Measurements from ENCODE around the gene KLHL13.
"Not testable (repeated sequence)": the region's sequence is repeated elsewhere in the genome, so short reads cannot be mapped to it uniquely, and the experiment has no call there.

The KLHL13 gene

DNA sequence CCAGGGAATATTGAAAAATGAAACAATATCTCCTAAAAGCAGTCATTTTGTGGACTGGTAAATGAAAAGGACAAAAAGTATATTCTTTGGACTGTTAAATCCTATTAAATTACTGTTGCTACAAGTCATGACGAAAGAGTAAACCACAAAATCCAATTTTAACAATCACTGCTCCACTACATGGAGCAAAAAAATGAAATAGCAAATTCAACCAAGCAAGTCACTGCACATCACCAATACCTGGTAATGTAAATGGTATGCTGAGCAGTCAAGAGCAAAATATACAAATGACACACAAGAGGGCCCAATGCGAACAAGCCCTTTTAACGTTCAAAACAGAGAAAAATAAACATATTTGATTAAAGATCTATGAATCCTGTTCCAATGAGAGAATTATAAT lies 126.2 kb downstream of the KLHL13 start:
- DNase-seq (ENCODE audit: low read depth) = no peak

- no peak for DNase-seq (ENCODE audit: low read depth)
These were observed 127.1 kb downstream of the KLHL13 start for GRCh38 chrX:117989512-117989911.

- DNase-seq (ENCODE audit: low read depth) = no peak
These were observed 129.2 kb downstream of the KLHL13 start for GRCh38 chrX:117987373-117987772.

- no peak for DNase-seq (ENCODE audit: low read depth)
These were observed 131.4 kb downstream of the KLHL13 start for GRCh38 chrX:117985241-117985640.

DNA sequence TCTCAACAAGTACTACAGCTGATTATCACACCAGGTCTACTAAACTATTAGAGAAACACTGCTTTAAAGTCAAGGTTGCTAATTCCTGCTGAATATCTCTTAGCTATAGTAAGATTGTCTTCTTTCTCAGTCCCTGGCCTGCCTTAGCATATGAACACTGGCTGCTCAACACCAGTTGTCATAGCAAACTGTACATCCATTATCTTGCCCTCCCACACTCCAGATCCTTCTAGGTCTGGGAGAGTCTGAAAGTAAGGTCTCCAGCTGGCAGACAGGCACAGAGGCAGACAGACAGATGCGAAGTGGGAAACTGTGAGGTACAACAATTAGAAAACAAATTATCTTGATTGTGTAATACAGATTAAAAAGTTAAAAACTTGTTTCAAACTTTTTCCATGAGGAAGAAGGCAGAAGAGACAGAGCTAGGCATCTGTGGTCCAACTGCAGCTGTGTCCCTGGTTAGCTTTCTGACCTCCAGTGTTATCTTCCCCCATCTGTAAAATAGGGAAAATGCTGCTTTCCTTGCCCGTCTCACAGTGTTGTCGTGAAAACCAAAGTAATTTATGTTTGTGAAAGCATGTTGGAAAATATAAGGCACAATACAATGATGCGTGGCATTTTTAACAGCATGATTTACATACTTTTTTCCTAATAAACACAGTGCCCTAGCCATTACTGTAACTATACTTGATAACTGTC lies 133.8 kb downstream of the KLHL13 start:
- DNase-seq (ENCODE audit: low read depth) = no peak

GRCh38 chrX:117978402-117978801 lies 138.2 kb downstream of the KLHL13 start:
- no peak for DNase-seq (ENCODE audit: low read depth)

DNA sequence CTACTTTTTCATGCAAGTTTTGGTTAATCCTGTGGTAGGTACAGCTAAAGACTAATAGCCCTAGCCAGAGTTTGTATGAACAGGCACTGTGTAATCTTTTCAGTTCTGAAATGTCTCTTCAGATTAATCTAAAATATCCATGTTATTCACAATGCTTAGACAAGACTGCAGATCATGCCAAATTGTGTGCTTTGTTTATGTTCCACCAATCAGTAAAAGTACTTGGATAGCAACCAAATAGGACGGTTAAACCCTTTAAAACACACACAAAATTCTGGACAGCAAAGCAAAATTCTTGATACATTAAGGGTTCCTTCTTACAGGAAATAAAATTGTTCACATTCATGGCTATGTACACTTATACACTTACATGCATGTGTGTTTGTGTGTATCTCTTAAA lies 139.1 kb downstream of the KLHL13 start:
- no peak for DNase-seq (ENCODE audit: low read depth)

DNA sequence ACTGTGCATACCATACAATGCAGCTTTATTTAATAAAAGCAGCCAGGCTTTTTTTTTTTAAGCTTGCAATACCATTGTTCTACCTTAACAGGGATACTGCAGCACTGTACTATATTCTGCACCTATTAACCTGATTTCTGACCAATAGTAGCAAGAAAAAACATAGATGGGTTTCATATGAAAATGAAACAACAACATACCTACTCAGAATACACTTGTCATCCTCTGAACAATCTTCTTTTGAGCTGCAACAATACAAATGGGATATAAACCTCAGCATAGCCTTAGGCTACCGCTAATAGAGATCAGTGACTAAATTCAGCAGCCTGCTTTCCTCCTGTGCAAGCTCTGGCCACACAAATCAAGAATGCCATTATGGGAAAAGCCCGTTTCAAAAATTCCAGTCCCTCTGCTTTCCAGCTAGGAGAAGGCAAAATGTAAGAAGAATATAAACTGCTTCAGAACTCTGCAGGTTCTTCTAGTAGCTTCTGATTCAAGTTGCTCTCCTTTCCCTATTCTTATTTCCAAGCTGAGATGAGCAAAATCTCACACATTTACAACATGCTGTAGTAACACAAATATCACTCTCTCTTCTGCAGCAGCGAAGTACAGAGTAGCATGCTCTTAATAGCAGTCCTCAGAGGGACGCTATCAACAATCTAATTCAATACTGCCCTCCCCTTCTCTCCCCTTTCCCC lies 143.4 kb downstream of the KLHL13 start:
- DNase-seq (ENCODE audit: low read depth) = no peak

GRCh38 chrX:117972711-117973109 lies 143.9 kb downstream of the KLHL13 start:
- DNase-seq (ENCODE audit: low read depth) = no peak

- no peak for DNase-seq (ENCODE audit: low read depth)
These were observed 146.8 kb downstream of the KLHL13 start for GRCh38 chrX:117969782-117970181.

DNA sequence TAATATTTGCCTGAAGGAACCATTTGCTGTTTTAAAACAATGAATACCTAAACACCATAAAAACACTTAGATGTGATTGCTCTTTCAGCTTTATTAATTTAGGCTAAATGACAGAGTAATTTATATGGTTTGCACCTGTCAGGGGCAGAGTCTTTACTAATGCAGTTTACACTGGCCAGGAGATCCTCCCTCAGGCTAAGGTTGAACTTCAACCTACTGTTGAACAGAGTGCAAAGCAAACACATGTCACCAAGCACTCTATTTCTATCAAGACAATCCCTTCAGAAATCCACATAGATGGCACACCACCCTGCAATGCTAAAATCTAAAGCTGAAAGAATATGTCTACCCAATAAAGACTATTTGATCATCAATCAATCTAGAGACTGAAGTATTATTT lies 147.3 kb downstream of the KLHL13 start:
- DNase-seq (ENCODE audit: low read depth) = no peak

DNA sequence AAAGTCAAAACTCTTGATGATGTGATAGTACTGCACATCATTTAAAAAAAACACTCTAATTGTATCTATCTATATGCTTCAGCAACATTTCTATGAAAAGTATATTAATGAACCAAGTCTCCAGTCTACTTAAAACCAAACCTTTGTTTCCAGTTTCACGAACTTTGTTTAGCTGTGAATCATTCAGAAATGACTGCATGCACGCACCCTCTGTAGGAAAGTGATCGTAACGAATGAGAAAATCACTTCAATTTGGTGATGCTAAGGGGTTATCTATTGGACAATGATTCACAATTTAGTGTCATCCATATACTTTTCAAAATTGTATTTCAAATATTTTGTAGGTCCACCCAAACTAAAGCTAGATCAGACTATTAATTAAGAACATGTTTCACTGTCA lies 157.6 kb downstream of the KLHL13 start:
- no peak for DNase-seq (ENCODE audit: low read depth)

GRCh38 chrX:117957128-117957527 lies 159.5 kb downstream of the KLHL13 start:
- DNase-seq (ENCODE audit: low read depth) = no peak

- DNase-seq (ENCODE audit: low read depth) = not testable (repeated sequence)
These were observed 177.3 kb downstream of the KLHL13 start for GRCh38 chrX:117939296-117939695.

DNA sequence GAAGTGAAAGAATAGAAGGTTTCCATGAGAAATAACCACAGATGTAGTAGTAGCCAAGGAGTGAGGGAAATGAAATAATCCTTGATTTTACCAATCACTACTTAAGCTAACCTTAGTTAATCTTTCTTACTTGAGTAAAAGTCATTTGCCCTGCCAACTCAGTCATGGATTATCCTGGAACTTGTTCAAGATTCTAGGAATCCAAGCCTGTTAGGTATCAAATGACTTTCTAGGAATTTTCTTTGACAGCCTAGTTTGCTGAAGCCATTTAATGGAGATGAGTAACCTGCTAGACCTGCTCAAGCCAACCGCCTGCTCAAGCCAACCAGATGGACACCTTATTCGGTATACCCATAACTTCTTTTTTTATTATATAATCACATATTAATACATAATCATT lies 180.5 kb downstream of the KLHL13 start:
- no peak for DNase-seq (ENCODE audit: low read depth)

GRCh38 chrX:117930116-117930515 lies 186.5 kb downstream of the KLHL13 start:
- DNase-seq (ENCODE audit: low read depth) = not testable (repeated sequence)

GRCh38 chrX:117919755-117920154 lies 196.9 kb downstream of the KLHL13 start:
- DNase-seq (ENCODE audit: low read depth) = no peak

DNA sequence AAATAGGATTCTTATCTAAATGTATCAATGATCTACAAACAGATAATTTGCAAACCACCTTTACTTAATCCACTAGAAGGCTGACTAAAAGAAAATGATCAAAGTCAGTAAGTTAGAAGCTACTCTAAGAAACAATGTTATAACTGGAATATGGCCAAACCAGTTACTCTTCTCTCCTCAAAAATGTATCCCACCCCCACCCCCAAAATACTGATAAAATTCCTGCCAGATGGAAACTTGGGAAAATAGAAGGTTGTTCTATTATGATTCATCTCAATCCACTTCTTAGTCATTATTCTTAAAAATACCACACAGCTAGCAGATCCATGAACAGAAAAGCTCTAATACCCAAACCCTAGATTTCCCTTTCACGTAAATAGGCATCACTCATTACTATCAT lies 206.4 kb downstream of the KLHL13 start:
- DNase-seq (ENCODE audit: low read depth) = no peak

DNA sequence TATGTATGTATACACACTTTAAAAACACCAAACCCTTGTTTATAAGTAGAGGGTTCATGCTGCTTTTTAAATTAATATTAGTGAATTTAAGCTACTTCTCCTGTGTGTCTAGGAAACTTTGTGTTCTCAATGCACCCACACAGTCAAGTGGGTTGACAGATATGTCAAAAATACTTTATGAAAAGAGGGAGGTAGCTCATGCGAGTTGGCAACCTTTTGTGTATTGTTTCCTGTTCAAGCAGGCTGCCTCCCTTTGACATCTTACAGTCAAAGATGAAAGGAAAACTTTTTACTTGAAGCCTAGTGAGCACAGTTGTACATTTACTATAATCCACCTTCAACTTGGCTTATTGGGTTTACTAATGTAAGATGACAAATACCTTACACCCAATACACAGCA lies 218.4 kb downstream of the KLHL13 start:
- no peak for DNase-seq (ENCODE audit: low read depth)

- DNase-seq (ENCODE audit: low read depth) = no peak
These were observed 221.2 kb downstream of the KLHL13 start for GRCh38 chrX:117895418-117895817.

DNA sequence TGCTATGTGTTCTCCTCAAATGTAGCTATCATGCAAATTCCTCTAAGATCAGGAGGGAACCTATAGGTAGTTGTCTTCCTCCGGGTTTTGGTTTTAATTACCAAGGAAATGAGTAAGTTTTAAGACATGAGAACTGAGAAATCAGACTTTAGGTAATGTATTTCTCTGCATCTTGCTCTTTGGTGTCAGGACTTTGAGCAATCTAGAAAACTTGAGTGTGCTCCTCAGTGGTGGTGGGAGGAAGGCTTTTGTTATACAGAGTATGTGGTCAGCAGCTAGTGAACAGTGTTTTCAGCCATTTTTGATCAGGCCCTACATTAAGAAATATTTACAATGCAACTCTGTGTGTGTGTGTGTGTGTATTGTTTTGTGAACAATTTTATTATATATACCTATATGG lies 224.1 kb downstream of the KLHL13 start:
- no peak for DNase-seq (ENCODE audit: low read depth)

DNA sequence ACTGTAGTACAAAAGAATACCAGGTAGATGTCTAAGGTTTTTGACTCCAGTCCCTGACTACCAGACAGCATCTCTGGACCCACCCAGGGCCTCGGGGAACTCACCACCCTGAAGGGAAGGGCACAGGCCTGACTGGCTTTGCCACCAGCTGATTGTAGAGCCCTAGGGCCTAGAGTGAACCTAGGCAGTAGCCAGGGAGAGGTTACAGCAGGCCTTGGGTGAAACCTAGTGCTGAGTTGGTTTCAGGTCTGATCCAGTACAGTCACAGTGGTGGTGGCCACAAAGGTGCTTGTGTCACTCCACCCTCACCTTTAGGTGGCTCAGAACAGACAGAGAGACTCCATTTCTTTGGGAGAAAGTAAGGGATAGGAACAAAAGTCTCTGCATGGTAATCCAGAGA lies 244.8 kb downstream of the KLHL13 start:
- DNase-seq (ENCODE audit: low read depth) = no peak

GRCh38 chrX:117860517-117860916 lies 256.1 kb downstream of the KLHL13 start:
- no peak for DNase-seq (ENCODE audit: low read depth)

- DNase-seq (ENCODE audit: low read depth) = no peak
These were observed 261.8 kb downstream of the KLHL13 start for GRCh38 chrX:117854806-117855205.

Measured in stimulated activated CD8-positive, alpha-beta memory T cell treated with anti-CD3 and anti-CD28 coated beads, Interleukin-12 subunit alpha, Interleukin-12 subunit beta, amount 100 ng/mL, for 1 hour (primary cell).